IMR-90 (cell line): Measurements from ENCODE around the gene LIPE. TPM values are rescaled to one million over a fixed set of nuclear protein-coding genes. Genes with fewer than 3 reads are reported as not detected.

Source experiments
- ATAC-seq: fragments of 200-7000 bp; cut with Tn5 transposase; 2 replicates; pipeline ENCODE4 v1.9.1; 2020; ENCODE audit warnings: low read depth, mild to moderate bottlenecking, moderate library complexity
- BruUV-seq: library from RNA; stranded (reverse); fragments of 400-500 nt; replicated peaks from 2 replicates; lab custom pipeline; 2021; lab: Mats Ljungman, UMichigan
- CTCF ChIA-PET: fragments of 300-600 bp; formaldehyde crosslinking; extraction: SDS; loops from one replicate; lab custom pipeline; 2021; ENCODE audit warnings: antibody characterized with exemption; lab: Yijun Ruan, JAX
- POLR2A ChIA-PET: fragments of 300-600 bp; sonication (Branson Sonifier 250); formaldehyde crosslinking; loops from one replicate; lab custom pipeline; 2022; ENCODE audit warnings: antibody characterized with exemption; ENCODE audit not compliant: unreplicated experiment; lab: Charles Lee
- DNase-seq: peaks from one replicate; pipeline ENCODE4 v3.0.0; 2013
- H2AFZ ChIP-seq: replicated peaks from 2 replicates; pipeline ENCODE3; 2013; ENCODE audit warnings: low read length, mild to moderate bottlenecking; ENCODE audit not compliant: poor library complexity
- H2AK5ac ChIP-seq: 2 replicates; pipeline ENCODE4 v1.6.1; 2013; ENCODE audit warnings: low read depth, low read length, inconsistent platforms
- H2AK9ac ChIP-seq: replicated peaks from 2 replicates; pipeline ENCODE3; 2013; ENCODE audit warnings: mild to moderate bottlenecking, low read depth, low read length, moderate library complexity; ENCODE audit not compliant: poor library complexity
- H2BK120ac ChIP-seq: 2 replicates; pipeline ENCODE4 v1.6.1; 2013; ENCODE audit warnings: low read depth, low read length, inconsistent platforms
- H2BK15ac ChIP-seq: 3 replicates; pipeline ENCODE4 v1.6.1; 2013; ENCODE audit warnings: low read depth, low read length, inconsistent platforms
- H2BK20ac ChIP-seq: 2 replicates; pipeline ENCODE4 v1.6.1; 2013; ENCODE audit warnings: low read depth, mild to moderate bottlenecking, inconsistent platforms, low read length, moderate library complexity
- H2BK5ac ChIP-seq: 2 replicates; pipeline ENCODE4 v1.6.1; 2013; ENCODE audit warnings: mild to moderate bottlenecking, low read depth, low read length, inconsistent platforms; ENCODE audit not compliant: poor library complexity, severe bottlenecking
- H3K14ac ChIP-seq: replicated peaks from 2 replicates; pipeline ENCODE4 v1.6.1; 2013; ENCODE audit warnings: low read depth, low read length, inconsistent platforms
- H3K18ac ChIP-seq: 2 replicates; pipeline ENCODE4 v1.6.1; 2013; ENCODE audit warnings: low read depth, low read length, control low read depth
- H3K23ac ChIP-seq: 2 replicates; pipeline ENCODE4 v1.6.1; 2013; ENCODE audit warnings: low read depth, low read length, inconsistent platforms
- H3K27ac ChIP-seq: 2 replicates; pipeline ENCODE4 v1.5.1; 2013; ENCODE audit warnings: mild to moderate bottlenecking, control low read depth, low read length; ENCODE audit not compliant: insufficient read depth
- H3K27me3 ChIP-seq: 2 replicates; pipeline ENCODE4 v1.6.1; 2013; ENCODE audit warnings: low read length; ENCODE audit not compliant: control insufficient read depth, insufficient read depth
- H3K36me3 ChIP-seq: 2 replicates; pipeline ENCODE4 v1.6.1; 2013; ENCODE audit warnings: low read length, mixed read lengths; ENCODE audit not compliant: control insufficient read depth, insufficient read depth
- H3K4ac ChIP-seq: 2 replicates; pipeline ENCODE4 v1.6.1; 2013; ENCODE audit warnings: low read depth, low read length, inconsistent platforms
- H3K4me1 ChIP-seq: 2 replicates; pipeline ENCODE4 v1.6.1; 2013; ENCODE audit warnings: low read length, mixed read lengths; ENCODE audit not compliant: control insufficient read depth, insufficient read depth
- H3K4me2 ChIP-seq: 2 replicates; pipeline ENCODE4 v1.6.1; 2013; ENCODE audit warnings: low read depth, mild to moderate bottlenecking, control low read depth, low read length, moderate library complexity
- H3K4me3 ChIP-seq: 2 replicates; pipeline ENCODE4 v1.5.1; 2013; ENCODE audit warnings: low read depth, mild to moderate bottlenecking, control low read depth, low read length, moderate library complexity; ENCODE audit not compliant: insufficient read depth
- H3K56ac ChIP-seq: 2 replicates; pipeline ENCODE4 v1.6.1; 2013; ENCODE audit warnings: low read length, inconsistent platforms; ENCODE audit not compliant: insufficient read depth; ENCODE audit errors: extremely low read depth
- H3K79me1 ChIP-seq, 2 experiments: 2 replicates each; pipeline ENCODE4 v1.6.1; 2013; ENCODE audit warnings: low read length in 2 of 2, inconsistent platforms in 1 of 2, low read depth in 1 of 2
- H3K9ac ChIP-seq: 2 replicates; pipeline ENCODE4 v1.6.1; 2013; ENCODE audit warnings: low read depth, low read length, control low read depth
- H3K9me1 ChIP-seq: 2 replicates; pipeline ENCODE4 v1.6.1; 2013; ENCODE audit warnings: low read length, inconsistent platforms; ENCODE audit not compliant: insufficient read depth
- H3K9me3 ChIP-seq: 2 replicates; pipeline ENCODE4 v1.6.1; 2013; ENCODE audit warnings: low read length; ENCODE audit not compliant: control insufficient read depth, insufficient read depth
- H4K20me1 ChIP-seq: 2 replicates; pipeline ENCODE4 v1.6.1; 2013; ENCODE audit warnings: low read length, inconsistent platforms; ENCODE audit not compliant: insufficient read depth
- H4K5ac ChIP-seq: 2 replicates; pipeline ENCODE4 v1.6.1; 2013; ENCODE audit warnings: mild to moderate bottlenecking, low read depth, low read length, control low read depth
- H4K8ac ChIP-seq, 2 experiments: 2 replicates each; pipeline ENCODE4 v1.6.1; 2013; ENCODE audit warnings: low read depth in 2 of 2, low read length in 2 of 2, control low read depth in 1 of 2, inconsistent platforms in 1 of 2
- H4K91ac ChIP-seq: 2 replicates; pipeline ENCODE4 v1.6.1; 2013; ENCODE audit warnings: low read depth, low read length, inconsistent platforms; ENCODE audit not compliant: insufficient read depth
- BHLHE40 ChIP-seq: fragments of 150-350 bp; IDR thresholded peaks from 2 replicates; pipeline ENCODE4 v1.6.1; 2016; ENCODE audit warnings: mild to moderate bottlenecking, low read depth, low read length
- CEBPB ChIP-seq: IDR thresholded peaks from 2 replicates; pipeline ENCODE4 v1.6.1; 2012; ENCODE audit warnings: low read depth, low read length, improper control_type of control experiment
- CHD1 ChIP-seq: IDR thresholded peaks from 2 replicates; pipeline ENCODE4 v1.6.1; 2012; ENCODE audit warnings: low read depth, low read length, improper control_type of control experiment
- FOS ChIP-seq: fragments of 150-350 bp; IDR thresholded peaks from 2 replicates; pipeline ENCODE4 v1.6.1; 2016; ENCODE audit warnings: low read depth, low read length
- MAFK ChIP-seq: IDR thresholded peaks from 2 replicates; pipeline ENCODE4 v1.6.1; 2012; ENCODE audit warnings: low read depth, low read length, improper control_type of control experiment
- MXI1 ChIP-seq: IDR thresholded peaks from 2 replicates; pipeline ENCODE4 v1.6.1; 2012; ENCODE audit warnings: low read depth, mild to moderate bottlenecking, low read length, moderate library complexity, borderline replicate concordance
- POLR2A ChIP-seq: IDR thresholded peaks from 2 replicates; pipeline ENCODE4 v1.6.1; 2012; ENCODE audit warnings: mild to moderate bottlenecking, low read depth, low read length
- RAD21 ChIP-seq: IDR thresholded peaks from 2 replicates; pipeline ENCODE4 v1.6.1; 2012; ENCODE audit warnings: low read length, improper control_type of control experiment
- SMC3 ChIP-seq: fragments of 150-350 bp; IDR thresholded peaks from 2 replicates; pipeline ENCODE4 v1.6.1; 2016; ENCODE audit warnings: low read depth, mild to moderate bottlenecking, antibody characterized with exemption, low read length, moderate library complexity
- WGBS, 2 experiments: methylation state at CpG; one replicate each; pipeline versions ENCODE4 v1.1.5 to v1.1.7; 2013; ENCODE audit warnings: missing lambda C conversion rate in 2 of 2; ENCODE audit not compliant: insufficient read length in 1 of 2; ENCODE audit errors: extremely low coverage in 2 of 2; 5-methylcytosine and 5-hydroxymethylcytosine counted together
- dilution Hi-C: fragments of 300-500 bp; cut with HindIII; formaldehyde crosslinking; loops from one replicate; pipeline ENCODE4 v1.14.3; 2018; ENCODE audit warnings: low sequenced_read_pairs; ENCODE audit not compliant: unreplicated experiment
- in situ Hi-C: fragments of 300-500 bp; cut with MboI; formaldehyde crosslinking; loops from 3 replicates; pipeline ENCODE4 v1.14.3; 2019; ENCODE audit warnings: low sequenced_read_pairs, inconsistent platforms, mixed read lengths
- intact Hi-C: fragments of 100-400 bp; cut with micrococcal nuclease; formaldehyde crosslinking; loops from 2 replicates; pipeline ENCODE4 v1.10.0; 2022
- polyA plus RNA-seq, 3 experiments: library from polyadenylated mRNA; depleted of rRNA; stranded (reverse); fragments of >200 nt; gene quantifications; 2 replicates each; pipeline ENCODE4 v1.2.3, GENCODE V29; 2012; ENCODE audit warnings: low replicate concordance in 1 of 3
- total RNA-seq: library from RNA; depleted of rRNA; stranded (reverse); fragments of >200 nt; gene quantifications from 2 replicates; pipeline ENCODE4 v1.2.3, GENCODE V29; 2012
- TF ChIP-seq, protein P1 (sequence below): conservative IDR thresholded peaks from 2 replicates; pipeline ENCODE4 v1.5.1; 2012; ENCODE audit warnings: mild to moderate bottlenecking, low read depth, low read length, improper control_type of control experiment

Gene LIPE
- total and polyA plus RNA-seq, 2 of the 4 experiments (the other 2 are of a cell fraction), result 1.1 to 5.4 TPM

DNA sequence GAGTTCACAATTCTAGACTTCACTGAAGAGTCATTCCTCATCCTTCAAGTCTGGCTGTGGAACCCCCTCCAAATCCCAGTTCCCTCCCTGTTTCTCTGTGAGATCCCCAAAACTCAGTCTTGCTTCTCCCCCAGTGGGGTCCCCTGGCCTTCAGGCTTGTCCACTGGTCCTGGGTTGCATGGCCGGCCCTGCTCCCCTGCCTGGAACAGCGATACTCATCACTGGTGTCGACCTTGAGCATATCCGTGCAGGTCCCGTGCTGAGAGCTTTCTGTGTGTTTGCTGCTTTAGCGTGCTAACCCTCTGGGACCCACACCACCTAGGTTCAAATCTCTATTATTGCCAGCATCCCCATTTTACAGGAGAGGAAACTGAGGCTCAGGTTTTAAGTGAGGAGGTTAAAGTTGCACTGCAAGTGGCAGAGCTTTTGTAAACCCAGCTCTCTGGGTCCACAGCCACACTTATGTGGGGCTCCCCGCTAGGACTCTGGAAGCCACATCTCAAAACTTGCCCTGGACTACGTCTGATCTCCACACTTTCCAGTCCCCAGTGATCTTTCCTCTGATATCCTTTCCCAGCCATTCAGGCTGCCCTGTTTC, 15.5 kb downstream of the LIPE start:
- H3K9me1 ChIP-seq, result 0 out of 2 replicates have a peak, but pooled peaks cover 4% of the 10 kb centered on the region
- no peak overlapping the region for H3K56ac ChIP-seq
- H3K4me1 ChIP-seq, result no peaks in the 10 kb centered on the region
- H3K27me3 ChIP-seq, result no peaks in the 10 kb centered on the region
- no peak overlapping the region for H2AK5ac ChIP-seq
- H4K91ac ChIP-seq, result no peak overlapping the region
- H2BK5ac ChIP-seq, result no peak overlapping the region
- H3K4ac ChIP-seq, result no peak overlapping the region
- H3K4me3 ChIP-seq, result no peak overlapping the region
- no peak for DNase-seq
- no peak overlapping the region for H3K9ac ChIP-seq
- POLR2A ChIA-PET, result no interaction called here
- no peak overlapping the region for H4K8ac ChIP-seq
- no peaks in the 10 kb centered on the region for H3K9me3 ChIP-seq
- CTCF ChIA-PET, result no interaction called here
- no peak overlapping the region for H2BK15ac ChIP-seq
- no peak overlapping the region for H3K4me2 ChIP-seq
- 92% methylated on average over 5 of the region's 8 CpGs; no CpG with 5 or more reads in 1 of the 2 experiments for WGBS, 2 experiments
- peak overlapping the region; percentile 65 for H2AK9ac ChIP-seq
- no peak overlapping the region for H4K5ac ChIP-seq
- H3K79me1 ChIP-seq, result no peaks in the 10 kb centered on the region; a peak in 1 of 4 replicates
- H2BK120ac ChIP-seq, result no peak overlapping the region
- no peak overlapping the region for H3K18ac ChIP-seq
- dilution Hi-C loops (no loop called here), intact Hi-C loops (no loop called here), in situ Hi-C loops (no loop called here)
- H3K27ac ChIP-seq, result no peak overlapping the region
- H2AFZ ChIP-seq, result no peak overlapping the region
- peaks cover 10% of the 10 kb centered on the region for H4K20me1 ChIP-seq
- no peak overlapping the region for H3K23ac ChIP-seq
- H2BK20ac ChIP-seq, result no peak overlapping the region
- H3K14ac ChIP-seq, result no peak overlapping the region
- no peak for TF ChIP-seq CEBPB
- no peak for TF ChIP-seq FOS
- no peak for TF ChIP-seq BHLHE40
- no peak for TF ChIP-seq MAFK
- no peak for TF ChIP-seq CHD1
- TF ChIP-seq, protein P1, sequence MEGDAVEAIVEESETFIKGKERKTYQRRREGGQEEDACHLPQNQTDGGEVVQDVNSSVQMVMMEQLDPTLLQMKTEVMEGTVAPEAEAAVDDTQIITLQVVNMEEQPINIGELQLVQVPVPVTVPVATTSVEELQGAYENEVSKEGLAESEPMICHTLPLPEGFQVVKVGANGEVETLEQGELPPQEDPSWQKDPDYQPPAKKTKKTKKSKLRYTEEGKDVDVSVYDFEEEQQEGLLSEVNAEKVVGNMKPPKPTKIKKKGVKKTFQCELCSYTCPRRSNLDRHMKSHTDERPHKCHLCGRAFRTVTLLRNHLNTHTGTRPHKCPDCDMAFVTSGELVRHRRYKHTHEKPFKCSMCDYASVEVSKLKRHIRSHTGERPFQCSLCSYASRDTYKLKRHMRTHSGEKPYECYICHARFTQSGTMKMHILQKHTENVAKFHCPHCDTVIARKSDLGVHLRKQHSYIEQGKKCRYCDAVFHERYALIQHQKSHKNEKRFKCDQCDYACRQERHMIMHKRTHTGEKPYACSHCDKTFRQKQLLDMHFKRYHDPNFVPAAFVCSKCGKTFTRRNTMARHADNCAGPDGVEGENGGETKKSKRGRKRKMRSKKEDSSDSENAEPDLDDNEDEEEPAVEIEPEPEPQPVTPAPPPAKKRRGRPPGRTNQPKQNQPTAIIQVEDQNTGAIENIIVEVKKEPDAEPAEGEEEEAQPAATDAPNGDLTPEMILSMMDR, result no peak
- no peak for TF ChIP-seq SMC3
- TF ChIP-seq RAD21, result no peak
- TF ChIP-seq POLR2A, result no peak
- no peak for TF ChIP-seq MXI1
- no peak for ATAC-seq
- BruUV-seq, result no TSS peak
- peaks cover 1% of the 10 kb centered on the region; the same call in 1 of the 2 replicates for H3K36me3 ChIP-seq
